ENCODE data around the gene RP9.

Gene RP9

GRCh38 chr7:33061282-33061937 lies 47.8 kb downstream of the RP9 start:
- DNase-seq, result no peak

DNA sequence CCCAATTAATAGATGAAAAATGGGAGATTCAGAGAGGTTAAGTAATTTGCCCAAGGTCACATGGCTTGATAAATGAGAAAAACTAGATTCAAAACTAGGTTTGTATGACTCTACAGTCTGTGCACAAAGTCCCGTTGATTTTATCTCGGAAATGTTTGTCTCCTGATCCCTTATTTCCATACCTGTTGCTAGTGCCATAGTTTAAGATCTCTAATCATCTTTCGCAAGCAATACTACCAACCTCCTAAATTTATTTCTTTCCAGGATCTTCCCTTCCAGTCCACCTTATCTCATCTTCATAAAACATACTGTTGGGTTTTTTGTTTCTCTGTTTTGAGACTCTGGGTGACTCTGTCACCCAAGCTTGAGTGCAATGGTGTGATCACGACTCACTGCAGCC lies 49.6 kb downstream of the RP9 start:
- no peak for DNase-seq

- DNase-seq, result no peak
These were observed 54.0 kb downstream of the RP9 start for GRCh38 chr7:33055158-33055557.

- DNase-seq, result no peak
These were observed 54.8 kb downstream of the RP9 start for GRCh38 chr7:33054261-33054964.

GRCh38 chr7:33053721-33054120 lies 55.5 kb downstream of the RP9 start:
- DNase-seq, result no peak

GRCh38 chr7:33050535-33051318 lies 58.5 kb downstream of the RP9 start:
- no peak for DNase-seq

- DNase-seq, result no peak
These were observed 60.5 kb downstream of the RP9 start for GRCh38 chr7:33048704-33049103.

- no peak for DNase-seq
These were observed 60.9 kb downstream of the RP9 start for GRCh38 chr7:33048257-33048656.

GRCh38 chr7:33044986-33045385 lies 64.2 kb downstream of the RP9 start:
- DNase-seq, result no peak
